ENCODE data around the gene SORCS2. TPM values are rescaled to one million over a fixed set of nuclear protein-coding genes. Genes with fewer than 3 reads are reported as not detected.
A peak's percentile ranks its signal among the peaks of the same experiment; 100 is the strongest.

SORCS2 gene
- total and polyA plus RNA-seq, 2 of the 13 experiments (the other 11 are each of a cell fraction or from before 2014, with no cell fraction given): 0.82 to 1.0 TPM

DNA sequence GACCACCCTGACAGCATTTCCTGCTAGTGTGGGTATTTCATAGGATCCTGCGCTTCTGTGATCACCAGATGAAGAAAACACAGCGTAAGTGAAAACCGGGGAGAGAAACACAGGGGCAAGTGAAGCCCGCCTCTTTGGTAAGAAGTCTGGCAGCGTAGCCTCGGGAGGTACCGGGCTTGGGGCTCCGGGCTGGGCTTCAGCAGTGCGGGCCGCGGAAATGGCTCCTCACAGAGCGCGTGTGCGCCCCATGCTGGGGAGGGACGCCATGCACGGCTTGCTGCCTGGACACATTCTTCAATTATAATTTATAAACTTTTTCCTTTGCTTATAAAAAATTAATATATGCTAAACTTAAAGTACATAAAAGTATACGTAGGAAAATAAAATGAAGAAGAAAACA, 595.9 kb downstream of the SORCS2 start:
- peaks cover 0 to 10% of the 10 kb centered on the region in 2 experiments; a peak in 2 of 5 replicates for H3K36me3 ChIP-seq (replicated peaks in 1 of 2; ENCODE audit: control insufficient read depth in 1 of 2, insufficient read depth in 2 of 2, low read length in 2 of 2)
- ATAC-seq: no peak
- WGBS (ENCODE audit: low lambda C conversion rate): 97% methylated on average over 17 of the region's 17 CpGs
- H2AFZ ChIP-seq (ENCODE audit: low read length): no peak overlapping the region
- DNase-seq (ENCODE audit: low spot score): no peak
- H3K79me2 ChIP-seq (ENCODE audit: insufficient read depth, low read length): no peaks in the 10 kb centered on the region
- no TSS peak for BruUV-seq (replicated peaks)
- no peak overlapping the region for H3K9ac ChIP-seq (ENCODE audit: insufficient read depth, low read depth, low read length)
- H3K27ac ChIP-seq (ENCODE audit: extremely low read length, insufficient read depth, low read length): no peak overlapping the region
- ChIA-PET POLR2A (no interaction called here), CTCF (ENCODE audit: low intra/inter-chr PET ratio, low total read pairs) (no interaction called here)
- no peak for TF ChIP-seq ZSCAN20 (CRISPR knock-in tag; IDR thresholded peaks at IDR 0.05; ENCODE audit: borderline replicate concordance)
- TF ChIP-seq RORA (CRISPR knock-in tag; IDR thresholded peaks at IDR 0.05): no peak
- no peak for TF ChIP-seq FOXA1 (IDR thresholded peaks at IDR 0.05)
- no peak for TF ChIP-seq FOXA1 (CRISPR knock-in tag; IDR thresholded peaks at IDR 0.05)
- TF ChIP-seq RELA (CRISPR knock-in tag; IDR thresholded peaks at IDR 0.05): no peak
- intact Hi-C loops (cut with micrococcal nuclease; ENCODE audit: unreplicated experiment): no loop called here
- H3K9me3 ChIP-seq (ENCODE audit: low read length): no peaks in the 10 kb centered on the region
- no peaks in the 10 kb centered on the region for H3K27me3 ChIP-seq (ENCODE audit: control insufficient read depth in 1 of 2, insufficient read depth in 2 of 2, low read length in 2 of 2)
- H3K4me3 ChIP-seq (replicated peaks in 1 of 3; ENCODE audit: insufficient read depth in 1 of 3, low read depth in 2 of 3, low read length in 3 of 3): no peak overlapping the region
- in situ Hi-C loops (cut with HindIII; ENCODE audit: extremely low pct_ligation_motif_present, low pct_unique_long_range_greater_than_20kb): no loop called here
- H3K4me2 ChIP-seq (ENCODE audit: low read depth, low read length): no peak overlapping the region
- no peak for FAIRE-seq
- no peaks in the 10 kb centered on the region for H4K20me1 ChIP-seq (ENCODE audit: insufficient read depth, low read length)
- H3K4me1 ChIP-seq (ENCODE audit: insufficient read depth, low read length): no peaks in the 10 kb centered on the region

DNA sequence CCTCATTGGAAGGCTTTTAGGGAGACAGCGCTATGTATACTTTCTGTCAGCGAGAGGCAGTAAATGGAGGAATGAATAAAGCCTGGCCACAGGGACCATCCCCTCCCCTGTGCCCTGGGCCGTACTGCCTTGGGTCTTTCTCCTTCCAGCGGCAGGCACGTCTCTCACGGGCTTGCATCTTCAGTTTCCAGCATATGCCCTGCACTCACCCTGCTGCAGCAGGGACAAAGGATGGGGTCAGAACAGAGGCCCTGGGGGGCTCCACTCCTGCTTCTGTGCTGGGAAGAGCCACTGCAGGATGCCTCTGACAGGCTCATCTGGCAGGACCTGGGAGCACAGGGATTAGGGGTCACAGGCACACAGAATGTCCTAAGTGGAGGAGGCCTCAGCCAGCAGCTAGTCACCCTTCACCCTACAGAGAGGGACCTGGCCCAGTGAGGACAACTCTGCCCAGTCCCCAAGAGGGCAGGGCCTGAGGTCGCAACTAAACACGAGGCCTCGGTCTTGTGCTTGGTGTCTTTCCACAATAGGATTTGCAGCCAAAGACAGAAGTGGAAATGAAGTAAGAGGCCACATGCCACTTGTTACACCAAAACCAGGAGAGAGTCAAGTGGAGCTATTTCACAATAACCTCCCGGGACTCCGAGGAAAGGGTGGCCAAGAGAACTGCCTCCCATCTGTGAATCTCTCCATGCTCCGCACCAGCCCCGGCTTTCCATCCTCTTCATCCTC, 596.5 kb downstream of the SORCS2 start:
- no peak for FAIRE-seq
- in situ Hi-C loops (cut with HindIII; ENCODE audit: extremely low pct_ligation_motif_present, low pct_unique_long_range_greater_than_20kb): no loop called here
- H3K4me3 ChIP-seq (replicated peaks in 1 of 3; ENCODE audit: insufficient read depth in 1 of 3, low read depth in 2 of 3, low read length in 3 of 3): no peak overlapping the region
- WGBS (ENCODE audit: low lambda C conversion rate): 95% methylated on average over 9 of the region's 13 CpGs
- H3K9me3 ChIP-seq (ENCODE audit: low read length): no peaks in the 10 kb centered on the region
- no peak overlapping the region for H3K4me2 ChIP-seq (ENCODE audit: low read depth, low read length)
- peak; percentile 39; the same call in 1 of the 2 replicates for TF ChIP-seq CEBPB (IDR thresholded peaks at IDR 0.05; ENCODE audit: borderline replicate concordance, low read depth, low read length)
- TF ChIP-seq, protein P1, sequence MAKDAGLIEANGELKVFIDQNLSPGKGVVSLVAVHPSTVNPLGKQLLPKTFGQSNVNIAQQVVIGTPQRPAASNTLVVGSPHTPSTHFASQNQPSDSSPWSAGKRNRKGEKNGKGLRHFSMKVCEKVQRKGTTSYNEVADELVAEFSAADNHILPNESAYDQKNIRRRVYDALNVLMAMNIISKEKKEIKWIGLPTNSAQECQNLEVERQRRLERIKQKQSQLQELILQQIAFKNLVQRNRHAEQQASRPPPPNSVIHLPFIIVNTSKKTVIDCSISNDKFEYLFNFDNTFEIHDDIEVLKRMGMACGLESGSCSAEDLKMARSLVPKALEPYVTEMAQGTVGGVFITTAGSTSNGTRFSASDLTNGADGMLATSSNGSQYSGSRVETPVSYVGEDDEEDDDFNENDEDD (CRISPR knock-in tag; IDR thresholded peaks at IDR 0.05; ENCODE audit: borderline replicate concordance): no peak
- CTCF ChIA-PET (ENCODE audit: low intra/inter-chr PET ratio, low total read pairs): no interaction called here
- no peak overlapping the region for H3K9ac ChIP-seq (ENCODE audit: insufficient read depth, low read depth, low read length)
- H3K4me1 ChIP-seq (ENCODE audit: insufficient read depth, low read length): no peaks in the 10 kb centered on the region
- no peaks in the 10 kb centered on the region for H3K79me2 ChIP-seq (ENCODE audit: insufficient read depth, low read length)
- no peak for ATAC-seq
- no peaks in the 10 kb centered on the region for H4K20me1 ChIP-seq (ENCODE audit: insufficient read depth, low read length)
- no peak overlapping the region for H3K27ac ChIP-seq (ENCODE audit: extremely low read length, insufficient read depth, low read length)
- POLR2A ChIA-PET: no interaction called here
- H3K27me3 ChIP-seq (ENCODE audit: control insufficient read depth in 1 of 2, insufficient read depth in 2 of 2, low read length in 2 of 2): no peaks in the 10 kb centered on the region
- no peak for DNase-seq (ENCODE audit: low spot score)
- no TSS peak for BruUV-seq (replicated peaks)
- intact Hi-C loops (cut with micrococcal nuclease; ENCODE audit: unreplicated experiment): no loop called here
- H2AFZ ChIP-seq (ENCODE audit: low read length): no peak overlapping the region
- peaks cover 0 to 14% of the 10 kb centered on the region in 2 experiments; a peak in 2 of 5 replicates for H3K36me3 ChIP-seq (replicated peaks in 1 of 2; ENCODE audit: control insufficient read depth in 1 of 2, insufficient read depth in 2 of 2, low read length in 2 of 2)
